Measurements from ENCODE around the gene KSR1. TPM values are rescaled to one million over a fixed set of nuclear protein-coding genes. Genes with fewer than 3 reads are reported as not detected.

KSR1 gene
- total RNA-seq, 1 experiment from 2014 or later, result 41.7 TPM

DNA sequence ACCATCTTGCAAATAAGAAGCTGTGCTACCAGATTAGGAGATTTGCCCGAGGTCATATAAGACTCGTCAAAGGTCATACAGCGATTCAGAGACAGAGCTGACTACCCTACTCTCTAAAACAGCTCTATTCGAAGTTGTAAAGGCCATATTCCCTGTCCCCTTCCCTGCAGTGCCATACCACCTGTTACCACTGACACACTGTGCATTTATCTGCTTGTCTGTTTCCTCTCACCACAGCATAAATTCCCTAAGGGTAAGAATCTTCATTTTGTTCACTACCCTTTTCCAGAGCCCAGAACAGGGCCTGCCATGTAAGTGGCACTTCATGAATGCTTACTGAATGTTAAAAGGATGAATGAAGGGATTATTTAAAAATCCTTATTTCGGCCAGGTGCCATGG, 3.4 kb upstream of the KSR1 start:
- BruUV-seq (replicated peaks), result no TSS peak
- DNase-seq (ENCODE audit: low spot score), result no peak
- H3K4me1 ChIP-seq (ENCODE audit: insufficient read depth, low read length, poor library complexity, severe bottlenecking), result peaks cover 7% of the 10 kb centered on the region
- CTCF ChIA-PET, result interaction anchor here (0.6 kb wide), 1 partner anchor 116 kb away, joined by 7 read pairs; no protein-coding TSS in a partner anchor
- H3K9me3 ChIP-seq (ENCODE audit: low read depth, low read length, poor library complexity, severe bottlenecking), result no peaks in the 10 kb centered on the region
- H3K4me3 ChIP-seq (ENCODE audit: low read depth, low read length, poor library complexity, severe bottlenecking), result no peak overlapping the region
- no peak overlapping the region for H3K27ac ChIP-seq (ENCODE audit: low read depth, low read length, poor library complexity, severe bottlenecking)
- POLR2A ChIA-PET (ENCODE audit: low non-redundant PET), result no interaction called here
- no peaks in the 10 kb centered on the region for H3K27me3 ChIP-seq (replicated peaks; ENCODE audit: insufficient read depth, low read depth, low read length, poor library complexity)
- intact Hi-C loops (cut with micrococcal nuclease; ENCODE audit: unreplicated experiment), result no loop called here
- H3K36me3 ChIP-seq (ENCODE audit: insufficient read depth, low read length, poor library complexity, severe bottlenecking), result no peaks in the 10 kb centered on the region
- TF ChIP-seq, protein P1, sequence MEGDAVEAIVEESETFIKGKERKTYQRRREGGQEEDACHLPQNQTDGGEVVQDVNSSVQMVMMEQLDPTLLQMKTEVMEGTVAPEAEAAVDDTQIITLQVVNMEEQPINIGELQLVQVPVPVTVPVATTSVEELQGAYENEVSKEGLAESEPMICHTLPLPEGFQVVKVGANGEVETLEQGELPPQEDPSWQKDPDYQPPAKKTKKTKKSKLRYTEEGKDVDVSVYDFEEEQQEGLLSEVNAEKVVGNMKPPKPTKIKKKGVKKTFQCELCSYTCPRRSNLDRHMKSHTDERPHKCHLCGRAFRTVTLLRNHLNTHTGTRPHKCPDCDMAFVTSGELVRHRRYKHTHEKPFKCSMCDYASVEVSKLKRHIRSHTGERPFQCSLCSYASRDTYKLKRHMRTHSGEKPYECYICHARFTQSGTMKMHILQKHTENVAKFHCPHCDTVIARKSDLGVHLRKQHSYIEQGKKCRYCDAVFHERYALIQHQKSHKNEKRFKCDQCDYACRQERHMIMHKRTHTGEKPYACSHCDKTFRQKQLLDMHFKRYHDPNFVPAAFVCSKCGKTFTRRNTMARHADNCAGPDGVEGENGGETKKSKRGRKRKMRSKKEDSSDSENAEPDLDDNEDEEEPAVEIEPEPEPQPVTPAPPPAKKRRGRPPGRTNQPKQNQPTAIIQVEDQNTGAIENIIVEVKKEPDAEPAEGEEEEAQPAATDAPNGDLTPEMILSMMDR (conservative IDR thresholded peaks at IDR 0.05; ENCODE audit: low read depth, low read length), result no peak
- TF ChIP-seq EZH2 (IDR thresholded peaks at IDR 0.05; ENCODE audit: borderline replicate concordance, low read depth, low read length, poor library complexity, severe bottlenecking), result no peak

DNA sequence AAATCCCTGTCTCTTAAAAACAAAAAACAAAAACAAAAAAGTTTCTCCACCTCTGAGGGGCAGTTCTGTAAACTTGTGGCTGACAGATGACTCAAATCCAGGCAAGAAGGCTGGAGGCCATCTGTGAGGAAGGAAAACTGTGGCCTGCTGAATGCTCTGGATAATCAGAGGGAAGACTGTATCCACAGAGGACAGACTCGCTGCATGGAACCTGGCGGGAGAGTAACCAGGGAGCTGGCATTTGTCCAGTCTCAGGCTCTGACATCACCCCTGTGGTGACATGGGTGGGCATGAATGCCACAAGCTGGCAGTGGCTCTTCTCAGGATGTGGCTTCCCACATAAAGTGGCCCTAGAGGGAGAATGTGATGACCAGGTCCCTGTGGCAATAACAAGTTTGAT, 2.8 kb upstream of the KSR1 start:
- DNase-seq (ENCODE audit: low spot score), result no peak
- Histone ChIP-seq H3K9me3 (ENCODE audit: low read depth, low read length, poor library complexity, severe bottlenecking) (no peaks in the 10 kb centered on the region), H3K4me3 (ENCODE audit: low read depth, low read length, poor library complexity, severe bottlenecking) (no peak overlapping the region), H3K36me3 (ENCODE audit: insufficient read depth, low read length, poor library complexity, severe bottlenecking) (no peaks in the 10 kb centered on the region), H3K4me1 (ENCODE audit: insufficient read depth, low read length, poor library complexity, severe bottlenecking) (peaks cover 14% of the 10 kb centered on the region), H3K27ac (ENCODE audit: low read depth, low read length, poor library complexity, severe bottlenecking) (no peak overlapping the region), H3K27me3 (replicated peaks; ENCODE audit: insufficient read depth, low read depth, low read length, poor library complexity) (no peaks in the 10 kb centered on the region)
- ChIA-PET CTCF (no interaction called here), POLR2A (ENCODE audit: low non-redundant PET) (no interaction called here)
- intact Hi-C loops (cut with micrococcal nuclease; ENCODE audit: unreplicated experiment), result no loop called here
- TF ChIP-seq EZH2 (IDR thresholded peaks at IDR 0.05; ENCODE audit: borderline replicate concordance, low read depth, low read length, poor library complexity, severe bottlenecking), result no peak
- TF ChIP-seq, protein P1 (conservative IDR thresholded peaks at IDR 0.05; ENCODE audit: low read depth, low read length), result no peak
- BruUV-seq (replicated peaks), result no TSS peak

DNA sequence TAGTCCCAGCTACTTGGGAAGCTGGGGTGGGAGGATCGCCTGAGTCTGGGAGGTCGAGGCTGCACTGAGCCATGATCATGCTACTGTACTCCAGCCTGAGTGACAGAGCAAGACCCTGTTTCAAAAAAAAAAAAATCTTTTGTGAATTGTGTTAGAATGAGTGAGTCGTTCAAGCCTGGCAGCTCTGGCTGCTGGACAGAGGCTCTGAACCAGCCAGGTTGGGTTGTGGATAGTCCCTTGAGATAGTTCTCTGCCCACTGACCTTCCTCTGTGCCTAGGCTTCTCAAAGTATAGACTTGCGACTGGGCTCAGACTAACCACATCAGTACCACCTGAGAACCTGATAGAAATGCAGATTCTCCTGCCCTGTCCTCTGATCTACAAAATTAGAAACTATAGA, 2.2 kb upstream of the KSR1 start:
- POLR2A ChIA-PET (ENCODE audit: low non-redundant PET), result no interaction called here
- Histone ChIP-seq H3K9me3 (ENCODE audit: low read depth, low read length, poor library complexity, severe bottlenecking) (no peaks in the 10 kb centered on the region), H3K27me3 (replicated peaks; ENCODE audit: insufficient read depth, low read depth, low read length, poor library complexity) (no peaks in the 10 kb centered on the region), H3K4me1 (ENCODE audit: insufficient read depth, low read length, poor library complexity, severe bottlenecking) (peaks cover 19% of the 10 kb centered on the region), H3K36me3 (ENCODE audit: insufficient read depth, low read length, poor library complexity, severe bottlenecking) (no peaks in the 10 kb centered on the region), H3K27ac (ENCODE audit: low read depth, low read length, poor library complexity, severe bottlenecking) (no peak overlapping the region), H3K4me3 (ENCODE audit: low read depth, low read length, poor library complexity, severe bottlenecking) (no peak overlapping the region)
- intact Hi-C loops (cut with micrococcal nuclease; ENCODE audit: unreplicated experiment), result no loop called here
- BruUV-seq (replicated peaks), result no TSS peak
- TF ChIP-seq, protein P1 (conservative IDR thresholded peaks at IDR 0.05; ENCODE audit: low read depth, low read length), result no peak
- no peak for TF ChIP-seq EZH2 (IDR thresholded peaks at IDR 0.05; ENCODE audit: borderline replicate concordance, low read depth, low read length, poor library complexity, severe bottlenecking)
- no peak for DNase-seq (ENCODE audit: low spot score)
- CTCF ChIA-PET, result no interaction called here
